Measurements from ENCODE around the gene ARAF. TPM values are rescaled to one million over a fixed set of nuclear protein-coding genes. Genes with fewer than 3 reads are reported as not detected.

The ARAF gene
- total and polyA plus RNA-seq, 2 of the 13 experiments (the other 11 are each of a cell fraction or from before 2014, with no cell fraction given): 18.0 to 33.1 TPM

- FAIRE-seq: no peak
These were observed 37.3 kb upstream of the ARAF start for GRCh38 chrX:47523713-47524166.

More at GRCh38 chrX:47523713-47524166, 37.3 kb upstream of the ARAF start:
- 0% methylated on average over 1 of the region's 34 CpGs for WGBS (ENCODE audit: low lambda C conversion rate)
- H3K4me2 ChIP-seq (ENCODE audit: low read depth, low read length): peak overlapping the region; percentile 73
- no peak for DNase-seq (ENCODE audit: low spot score)
- in situ Hi-C loops (cut with HindIII; ENCODE audit: extremely low pct_ligation_motif_present, low pct_unique_long_range_greater_than_20kb): loop anchor here (5.0 kb wide), 1 partner anchor 331 kb away; the partner anchor contains the start of gene UBA1
- CTCF ChIA-PET (ENCODE audit: low intra/inter-chr PET ratio, low total read pairs): interaction anchor here (0.9 to 1.2 kb wide), 2 partner anchors 27 to 330 kb away, joined by 5 to 7 read pairs; partner anchors contain the start of gene UBA1
- TF ChIP-seq, protein P1, sequence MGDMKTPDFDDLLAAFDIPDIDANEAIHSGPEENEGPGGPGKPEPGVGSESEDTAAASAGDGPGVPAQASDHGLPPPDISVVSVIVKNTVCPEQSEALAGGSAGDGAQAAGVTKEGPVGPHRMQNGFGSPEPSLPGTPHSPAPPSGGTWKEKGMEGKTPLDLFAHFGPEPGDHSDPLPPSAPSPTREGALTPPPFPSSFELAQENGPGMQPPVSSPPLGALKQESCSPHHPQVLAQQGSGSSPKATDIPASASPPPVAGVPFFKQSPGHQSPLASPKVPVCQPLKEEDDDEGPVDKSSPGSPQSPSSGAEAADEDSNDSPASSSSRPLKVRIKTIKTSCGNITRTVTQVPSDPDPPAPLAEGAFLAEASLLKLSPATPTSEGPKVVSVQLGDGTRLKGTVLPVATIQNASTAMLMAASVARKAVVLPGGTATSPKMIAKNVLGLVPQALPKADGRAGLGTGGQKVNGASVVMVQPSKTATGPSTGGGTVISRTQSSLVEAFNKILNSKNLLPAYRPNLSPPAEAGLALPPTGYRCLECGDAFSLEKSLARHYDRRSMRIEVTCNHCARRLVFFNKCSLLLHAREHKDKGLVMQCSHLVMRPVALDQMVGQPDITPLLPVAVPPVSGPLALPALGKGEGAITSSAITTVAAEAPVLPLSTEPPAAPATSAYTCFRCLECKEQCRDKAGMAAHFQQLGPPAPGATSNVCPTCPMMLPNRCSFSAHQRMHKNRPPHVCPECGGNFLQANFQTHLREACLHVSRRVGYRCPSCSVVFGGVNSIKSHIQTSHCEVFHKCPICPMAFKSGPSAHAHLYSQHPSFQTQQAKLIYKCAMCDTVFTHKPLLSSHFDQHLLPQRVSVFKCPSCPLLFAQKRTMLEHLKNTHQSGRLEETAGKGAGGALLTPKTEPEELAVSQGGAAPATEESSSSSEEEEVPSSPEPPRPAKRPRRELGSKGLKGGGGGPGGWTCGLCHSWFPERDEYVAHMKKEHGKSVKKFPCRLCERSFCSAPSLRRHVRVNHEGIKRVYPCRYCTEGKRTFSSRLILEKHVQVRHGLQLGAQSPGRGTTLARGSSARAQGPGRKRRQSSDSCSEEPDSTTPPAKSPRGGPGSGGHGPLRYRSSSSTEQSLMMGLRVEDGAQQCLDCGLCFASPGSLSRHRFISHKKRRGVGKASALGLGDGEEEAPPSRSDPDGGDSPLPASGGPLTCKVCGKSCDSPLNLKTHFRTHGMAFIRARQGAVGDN (CRISPR knock-in tag; IDR thresholded peaks at IDR 0.05): 0 out of 2 replicates have a peak, but pooled peaks have one; percentile 18
- peak in 1 of 2 experiments; percentile 11; a peak in 1 of 4 replicates for TF ChIP-seq HMGXB4 (CRISPR knock-in tag; IDR thresholded peaks at IDR 0.05; ENCODE audit: borderline replicate concordance in 1 of 2, low read depth in 1 of 2)
- TF ChIP-seq ZNF777 (CRISPR knock-in tag; IDR thresholded peaks at IDR 0.05): peak; percentile 30
- TF ChIP-seq ZMYM3 (CRISPR knock-in tag; IDR thresholded peaks at IDR 0.05): no peak
- 0 out of 2 replicates have a peak, but pooled peaks have one; percentile 16 for TF ChIP-seq GABPB1 (CRISPR knock-in tag; IDR thresholded peaks at IDR 0.05)
- H3K4me1 ChIP-seq (ENCODE audit: insufficient read depth, low read length): no peaks in the 10 kb centered on the region
- no peaks in the 10 kb centered on the region for H3K36me3 ChIP-seq (replicated peaks in 1 of 2; ENCODE audit: control insufficient read depth in 1 of 2, insufficient read depth in 2 of 2, low read length in 2 of 2)
- intact Hi-C loops (cut with micrococcal nuclease; ENCODE audit: unreplicated experiment): loop anchor here (2.0 kb wide), 1 partner anchor 27 kb away; no protein-coding TSS in a partner anchor
- peak overlapping the region; percentile 15 for H2AFZ ChIP-seq (ENCODE audit: low read length)
- POLR2A ChIA-PET: interaction anchor here (0.5 to 1.0 kb wide), 3 partner anchors 40 to 333 kb away, joined by 3 read pairs; no protein-coding TSS in a partner anchor
- H3K4me3 ChIP-seq (replicated peaks in 1 of 3; ENCODE audit: insufficient read depth in 1 of 3, low read depth in 2 of 3, low read length in 3 of 3): peak overlapping the region; percentile 34 to 69 (median 51); a peak in 4 of 6 replicates
- no peaks in the 10 kb centered on the region for H3K79me2 ChIP-seq (ENCODE audit: insufficient read depth, low read length)
- H3K27me3 ChIP-seq (ENCODE audit: control insufficient read depth in 1 of 2, insufficient read depth in 2 of 2, low read length in 2 of 2): peaks cover 0 to 5% of the 10 kb centered on the region in 2 experiments; a peak in 1 of 5 replicates
- H3K27ac ChIP-seq (ENCODE audit: extremely low read length, insufficient read depth, low read length): no peak overlapping the region
- H4K20me1 ChIP-seq (ENCODE audit: insufficient read depth, low read length): no peaks in the 10 kb centered on the region
- peak; percentile 65 for ATAC-seq
- no peaks in the 10 kb centered on the region for H3K9me3 ChIP-seq (ENCODE audit: low read length)
- BruUV-seq (replicated peaks): no TSS peak
- H3K9ac ChIP-seq (ENCODE audit: insufficient read depth, low read depth, low read length): no peak overlapping the region
